Neural progenitor cell (in vitro differentiated cells): ENCODE measurements around the gene CD96. TPM values are rescaled to one million over a fixed set of nuclear protein-coding genes. Genes with fewer than 3 reads are reported as not detected.
A peak's percentile ranks its signal among the peaks of the same experiment; 100 is the strongest.
"Not testable (repeated sequence)": the region's sequence is repeated elsewhere in the genome, so short reads cannot be mapped to it uniquely, and the experiment has no call there.

Experiments
- DNase-seq: peaks from one replicate; pipeline ENCODE4 v3.0.0-alpha.2; 2016; ENCODE audit warnings: low spot score
- H2AFZ ChIP-seq: fragments of 200-600 bp; sonication (generic); replicated peaks from 2 replicates; pipeline ENCODE4 v1.6.1; 2016; ENCODE audit warnings: antibody characterized with exemption
- H3F3A ChIP-seq: fragments of 200-600 bp; sonication (generic); 2 replicates; pipeline ENCODE4 v1.6.1; 2016; ENCODE audit warnings: antibody characterized with exemption, low read depth
- H3K27ac ChIP-seq: fragments of 200-600 bp; sonication (generic); 2 replicates; pipeline ENCODE4 v1.5.1; 2016; ENCODE audit warnings: mild to moderate bottlenecking
- H3K27me3 ChIP-seq: fragments of 200-600 bp; sonication (generic); 2 replicates; pipeline ENCODE4 v1.6.1; 2016; ENCODE audit warnings: mild to moderate bottlenecking, moderate library complexity
- H3K36me3 ChIP-seq: fragments of 200-600 bp; sonication (generic); 2 replicates; pipeline ENCODE4 v1.5.1; 2016
- H3K4me1 ChIP-seq: fragments of 200-600 bp; sonication (generic); 2 replicates; pipeline ENCODE4 v1.6.1; 2016; ENCODE audit warnings: mixed run types
- H3K4me2 ChIP-seq: fragments of 200-600 bp; sonication (generic); 2 replicates; pipeline ENCODE4 v1.6.1; 2016
- H3K4me3 ChIP-seq: fragments of 200-600 bp; sonication (generic); 2 replicates; pipeline ENCODE4 v1.5.1; 2016
- H3K79me2 ChIP-seq: fragments of 200-600 bp; sonication (generic); 2 replicates; pipeline ENCODE4 v1.6.1; 2016; ENCODE audit warnings: low read depth
- H3K9ac ChIP-seq: fragments of 200-600 bp; sonication (generic); 2 replicates; pipeline ENCODE4 v1.6.1; 2016
- H3K9me3 ChIP-seq: fragments of 200-600 bp; sonication (generic); 2 replicates; pipeline ENCODE4 v1.5.1; 2016; ENCODE audit warnings: low read depth
- H4K20me1 ChIP-seq: fragments of 200-600 bp; sonication (generic); 2 replicates; pipeline ENCODE4 v1.6.1; 2016; ENCODE audit warnings: low read depth
- H3K27ac Mint-ChIP-seq: 3 replicates; pipeline ENCODE4 v1.8.0; 2021; ENCODE audit warnings: mixed read lengths
- H3K27me3 Mint-ChIP-seq: 2 replicates; pipeline ENCODE4 v1.8.0; 2022; ENCODE audit warnings: low read depth, mild to moderate bottlenecking, inconsistent platforms, moderate library complexity, mixed read lengths; ENCODE audit not compliant: insufficient read depth
- H3K36me3 Mint-ChIP-seq: 3 replicates; pipeline ENCODE4 v1.8.0; 2021; ENCODE audit warnings: mixed read lengths
- H3K4me1 Mint-ChIP-seq: 3 replicates; pipeline ENCODE4 v1.8.0; 2021; ENCODE audit warnings: mixed read lengths
- H3K4me3 Mint-ChIP-seq: 3 replicates; pipeline ENCODE4 v1.8.0; 2021; ENCODE audit warnings: mild to moderate bottlenecking, moderate library complexity, mixed read lengths
- H3K9me3 Mint-ChIP-seq: 3 replicates; pipeline ENCODE4 v1.8.0; 2020; ENCODE audit warnings: mixed read lengths
- CTCF ChIP-seq: fragments of 200-600 bp; sonication (generic); IDR thresholded peaks from 2 replicates; pipeline ENCODE4 v1.5.1; 2017; ENCODE audit warnings: antibody characterized with exemption, mild to moderate bottlenecking
- EZH2 ChIP-seq: fragments of 200-600 bp; sonication (generic); IDR thresholded peaks from 2 replicates; pipeline ENCODE4 v1.6.1; 2017; ENCODE audit warnings: antibody characterized with exemption, mild to moderate bottlenecking, moderate library complexity
- EZH2phosphoT487 ChIP-seq: fragments of 200-600 bp; sonication (generic); IDR thresholded peaks from 2 replicates; pipeline ENCODE4 v1.6.1; 2017; ENCODE audit warnings: antibody characterized with exemption
- total RNA-seq: library from RNA; depleted of rRNA; stranded (reverse); fragments of >200 nt; gene quantifications from 2 replicates; pipeline ENCODE4 v1.2.3, GENCODE V29; 2015; ENCODE audit warnings: low replicate concordance

The CD96 gene
- total RNA-seq, 1 donor from 2014 or later, result not detected

GRCh38 chr3:111668326-111668725 lies 126.3 kb downstream of the CD96 start:
- H3K27me3 ChIP-seq, result peaks cover 14% of the 10 kb centered on the region
- no peaks in the 10 kb centered on the region for H3K9me3 ChIP-seq
- no peaks in the 10 kb centered on the region for H3K4me1 ChIP-seq
- TF ChIP-seq EZH2 (no peak), CTCF (no peak), EZH2phosphoT487 (no peak)
- no peak for DNase-seq
- no peaks in the 10 kb centered on the region for H3K36me3 Mint-ChIP-seq
- H3K36me3 ChIP-seq, result no peaks in the 10 kb centered on the region
- H3K4me3 ChIP-seq, result no peak overlapping the region
- no peaks in the 10 kb centered on the region for H3F3A ChIP-seq
- H3K4me2 ChIP-seq, result no peak overlapping the region
- H3K27me3 Mint-ChIP-seq, result peaks cover 3% of the 10 kb centered on the region
- no peaks in the 10 kb centered on the region for H3K79me2 ChIP-seq
- H3K9me3 Mint-ChIP-seq, result peaks cover 8% of the 10 kb centered on the region
- H2AFZ ChIP-seq, result no peak overlapping the region
- H4K20me1 ChIP-seq, result no peaks in the 10 kb centered on the region
- no peak overlapping the region for H3K27ac Mint-ChIP-seq
- no peak overlapping the region for H3K9ac ChIP-seq
- peaks cover 5% of the 10 kb centered on the region for H3K4me1 Mint-ChIP-seq
- no peak overlapping the region for H3K27ac ChIP-seq
- no peak overlapping the region for H3K4me3 Mint-ChIP-seq

- Histone ChIP-seq H3K79me2 (no peaks in the 10 kb centered on the region), H3K36me3 (no peaks in the 10 kb centered on the region), H3K9me3 (no peaks in the 10 kb centered on the region), H3K27ac (no peak overlapping the region), H3K4me3 (no peak overlapping the region), H3K4me2 (no peak overlapping the region), H3K27me3 (peaks cover 20% of the 10 kb centered on the region), H3K9ac (no peak overlapping the region), H4K20me1 (no peaks in the 10 kb centered on the region), H2AFZ (no peak overlapping the region), H3K4me1 (no peaks in the 10 kb centered on the region), H3F3A (no peaks in the 10 kb centered on the region)
- TF ChIP-seq EZH2phosphoT487 (no peak), CTCF (peak; percentile 89)
- H3K27me3 Mint-ChIP-seq, result peaks cover 3% of the 10 kb centered on the region
- no peaks in the 10 kb centered on the region for H3K36me3 Mint-ChIP-seq
- H3K27ac Mint-ChIP-seq, result no peak overlapping the region
- H3K4me3 Mint-ChIP-seq, result no peak overlapping the region
- H3K9me3 Mint-ChIP-seq, result peaks cover 3% of the 10 kb centered on the region
- peaks cover 10% of the 10 kb centered on the region for H3K4me1 Mint-ChIP-seq
- peak; percentile 68 for DNase-seq
These were observed 127.0 kb downstream of the CD96 start for GRCh38 chr3:111668888-111669488.

GRCh38 chr3:111669926-111670630 lies 128.1 kb downstream of the CD96 start:
- no peak overlapping the region for H3K9ac ChIP-seq
- Mint-ChIP-seq H3K4me1 (peaks cover 17% of the 10 kb centered on the region), H3K36me3 (no peaks in the 10 kb centered on the region), H3K27ac (no peak overlapping the region), H3K9me3 (no peaks in the 10 kb centered on the region), H3K27me3 (peaks cover 3% of the 10 kb centered on the region), H3K4me3 (no peak overlapping the region)
- no peak overlapping the region for H3K4me2 ChIP-seq
- DNase-seq, result no peak
- no peak overlapping the region for H3K4me3 ChIP-seq
- no peaks in the 10 kb centered on the region for H3K79me2 ChIP-seq
- TF ChIP-seq EZH2phosphoT487 (no peak), EZH2 (no peak), CTCF (no peak)
- H3K36me3 ChIP-seq, result no peaks in the 10 kb centered on the region
- H2AFZ ChIP-seq, result no peak overlapping the region
- no peaks in the 10 kb centered on the region for H3K4me1 ChIP-seq
- no peak overlapping the region for H3K27ac ChIP-seq
- no peaks in the 10 kb centered on the region for H4K20me1 ChIP-seq
- H3F3A ChIP-seq, result no peaks in the 10 kb centered on the region
- H3K9me3 ChIP-seq, result no peaks in the 10 kb centered on the region
- peaks cover 23% of the 10 kb centered on the region for H3K27me3 ChIP-seq

- H3K36me3 Mint-ChIP-seq, H3K36me3 ChIP-seq, H3K27me3 Mint-ChIP-seq, DNase-seq, H3K4me3 ChIP-seq, H3K27ac Mint-ChIP-seq, H4K20me1 ChIP-seq, H3K79me2 ChIP-seq, H3K9ac ChIP-seq, H3K9me3 ChIP-seq, H3K9me3 Mint-ChIP-seq, H3F3A ChIP-seq, H3K27ac ChIP-seq, H3K4me3 Mint-ChIP-seq, H2AFZ ChIP-seq, H3K4me2 ChIP-seq: not testable (repeated sequence)
- Histone ChIP-seq H3K27me3 (peaks cover 23% of the 10 kb centered on the region), H3K4me1 (peaks cover 16% of the 10 kb centered on the region)
- H3K4me1 Mint-ChIP-seq, result peaks cover 35% of the 10 kb centered on the region
These were observed 130.5 kb downstream of the CD96 start for GRCh38 chr3:111672461-111672860.
